Activated CD4-positive, alpha-beta T cell treated with anti-CD3 and anti-CD28 coated beads, Interleukin-2, amount 50 U/mL, for 1 hour (primary cell): ENCODE data around the gene HS3ST1.
A peak's percentile ranks its signal among the peaks of the same experiment; 100 is the strongest.

Experiments
- DNase-seq: peaks from one replicate; pipeline ENCODE4 v3.0.0-alpha.2; 2020

HS3ST1 gene

GRCh38 chr4:11428231-11428898 lies at the start of gene HS3ST1:
TSS of gene HS3ST1 (minus strand) at chr4:11428894. CDS start at chr4:11400005, 28,889 bp downstream.
- no peak for DNase-seq

- DNase-seq, result no peak
These were observed 47.2 kb upstream of the HS3ST1 start for GRCh38 chr4:11475871-11476270.

DNA sequence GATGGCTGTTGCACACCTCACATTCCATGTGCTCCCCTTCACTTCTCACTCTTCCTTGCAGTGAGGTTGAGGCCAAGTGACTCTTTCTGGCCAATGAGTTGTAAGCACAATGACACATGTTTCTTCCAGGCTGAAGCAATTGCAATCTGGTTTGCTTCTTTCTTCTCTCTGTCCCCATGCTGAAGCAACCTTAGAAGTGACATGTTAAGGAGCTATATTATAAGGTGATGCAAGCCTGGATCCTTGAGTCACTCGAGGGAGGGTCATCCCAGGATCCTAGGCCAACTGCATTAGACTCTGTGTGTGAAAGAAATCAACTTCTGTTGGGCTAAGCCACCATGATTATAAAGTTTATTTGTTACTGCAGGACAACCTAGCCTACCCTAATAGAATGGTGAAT lies 45.5 kb upstream of the HS3ST1 start:
- DNase-seq, result no peak

GRCh38 chr4:11472535-11472934 lies 43.8 kb upstream of the HS3ST1 start:
- DNase-seq, result no peak

DNA sequence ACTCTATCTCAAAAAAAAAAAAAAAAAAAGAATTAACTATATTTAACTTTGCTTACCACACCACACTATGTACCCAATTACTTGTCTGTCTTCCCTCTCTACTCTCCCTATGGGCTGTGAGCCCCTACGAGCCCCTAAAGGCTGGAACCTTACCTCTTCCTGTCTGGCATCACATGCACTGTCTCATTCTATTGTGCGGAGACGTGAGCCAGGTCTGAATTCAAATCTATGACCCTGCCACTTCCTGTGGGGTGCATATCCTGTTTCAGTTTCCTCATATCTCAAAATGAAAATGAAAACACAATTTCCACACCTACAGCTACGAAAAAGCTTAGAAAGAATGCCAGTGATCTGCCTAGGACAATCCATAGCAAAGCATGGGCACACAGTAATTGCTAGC lies 42.9 kb upstream of the HS3ST1 start:
- peak; percentile 24 for DNase-seq

DNA sequence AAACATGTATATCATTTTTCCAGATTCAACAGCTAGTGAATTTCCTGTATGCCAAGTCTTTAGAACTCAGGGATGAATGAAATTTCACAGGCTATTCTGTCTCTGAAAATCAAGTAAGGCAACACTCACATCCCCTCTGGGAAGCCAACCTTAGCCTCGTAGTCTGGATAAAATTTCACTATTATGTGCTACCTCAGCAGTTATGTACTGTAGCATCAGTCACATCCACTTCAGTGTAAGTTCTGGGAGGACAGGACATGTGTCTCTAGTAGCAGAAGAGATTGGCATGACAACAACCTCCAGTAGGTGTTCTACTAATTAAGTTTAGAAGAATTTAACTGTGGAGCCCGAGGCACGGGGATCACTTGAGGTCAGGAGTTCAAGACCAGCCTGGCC lies 42.4 kb upstream of the HS3ST1 start:
- DNase-seq, result no peak

GRCh38 chr4:11470438-11471045 lies 41.8 kb upstream of the HS3ST1 start:
- no peak for DNase-seq

GRCh38 chr4:11469650-11470437 lies 41.1 kb upstream of the HS3ST1 start:
- no peak for DNase-seq

DNA sequence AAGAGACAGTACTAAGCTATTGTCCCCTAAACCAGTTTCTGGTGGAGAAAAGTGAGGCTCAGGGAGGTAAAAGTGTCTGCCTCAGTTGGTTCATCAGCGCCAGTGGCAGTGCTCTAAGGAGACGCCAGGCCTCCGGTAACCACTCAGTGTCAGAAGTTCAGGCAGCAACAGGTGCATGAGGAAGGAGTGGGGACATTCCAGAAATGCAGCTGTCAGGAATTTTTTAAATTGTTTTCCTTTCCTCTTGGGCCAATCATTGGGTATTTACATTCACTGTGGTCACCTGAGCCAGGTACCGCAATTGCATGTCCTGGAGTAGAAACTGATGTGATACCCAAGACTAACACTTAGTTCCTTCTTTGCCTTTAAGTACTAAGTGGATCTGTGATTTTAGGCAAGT lies 40.2 kb upstream of the HS3ST1 start:
- DNase-seq, result no peak

DNA sequence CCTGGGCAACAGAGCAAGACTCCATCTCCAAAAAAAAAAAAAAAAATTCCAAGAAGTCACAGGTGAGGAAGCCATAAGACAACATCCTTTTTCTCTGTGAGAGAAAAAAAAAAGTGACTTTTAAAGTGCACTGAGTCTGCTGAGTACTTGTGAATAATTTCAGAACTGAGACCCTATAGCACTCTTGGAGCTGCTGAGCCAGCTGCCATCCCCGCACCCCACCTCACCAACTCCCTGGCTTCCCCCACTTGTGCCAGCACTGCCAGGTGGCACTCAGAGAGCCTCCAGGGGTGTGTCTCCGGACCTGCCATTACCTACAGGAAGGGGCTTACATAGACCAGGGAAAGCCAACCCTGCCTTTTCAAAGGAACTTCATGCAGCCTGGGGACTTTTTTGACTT lies 39.2 kb upstream of the HS3ST1 start:
- no peak for DNase-seq

DNA sequence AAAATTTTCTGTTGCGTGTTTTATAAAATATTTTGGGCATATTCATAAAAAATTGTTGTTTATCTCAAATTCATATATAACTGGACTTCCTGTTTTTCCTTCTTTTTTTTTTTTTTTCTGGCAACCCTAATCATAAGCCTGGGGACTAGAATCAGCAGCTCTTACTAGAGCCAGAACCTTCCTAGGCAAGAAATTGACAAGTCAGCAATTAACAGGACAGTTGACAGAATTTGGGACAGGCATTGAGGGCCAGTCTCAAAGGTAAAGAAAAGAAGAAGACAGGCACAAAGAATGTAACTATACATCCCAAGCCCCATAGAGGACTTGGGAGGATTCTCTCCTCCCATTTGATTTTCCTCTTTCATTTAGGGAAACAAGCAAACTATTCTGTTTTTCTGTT lies 35.0 kb upstream of the HS3ST1 start:
- no peak for DNase-seq

- DNase-seq, result no peak
These were observed 27.7 kb upstream of the HS3ST1 start for GRCh38 chr4:11456401-11456800.

- no peak for DNase-seq
These were observed 26.6 kb upstream of the HS3ST1 start for GRCh38 chr4:11455201-11455835.

GRCh38 chr4:11451716-11452115 lies 23.0 kb upstream of the HS3ST1 start:
- DNase-seq, result no peak

GRCh38 chr4:11446155-11446811 lies 17.6 kb upstream of the HS3ST1 start:
- no peak for DNase-seq

DNA sequence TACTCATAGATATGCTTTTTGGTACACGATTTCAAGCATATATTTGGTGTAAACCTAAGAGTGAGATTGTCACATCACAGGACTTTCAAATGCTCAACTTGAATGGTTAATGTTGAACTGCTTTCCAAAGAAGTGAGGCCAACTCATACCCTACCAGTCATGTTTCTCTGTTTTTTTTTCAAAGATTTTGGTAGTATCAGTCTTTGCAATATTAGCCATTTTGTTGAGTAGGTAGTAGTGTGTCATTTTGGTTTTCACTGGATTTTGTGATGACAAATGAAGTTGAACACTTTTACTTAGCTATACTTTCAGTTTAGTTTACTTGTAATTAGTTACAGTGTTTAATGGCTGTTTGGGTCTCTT lies 12.5 kb upstream of the HS3ST1 start:
- no peak for DNase-seq

DNA sequence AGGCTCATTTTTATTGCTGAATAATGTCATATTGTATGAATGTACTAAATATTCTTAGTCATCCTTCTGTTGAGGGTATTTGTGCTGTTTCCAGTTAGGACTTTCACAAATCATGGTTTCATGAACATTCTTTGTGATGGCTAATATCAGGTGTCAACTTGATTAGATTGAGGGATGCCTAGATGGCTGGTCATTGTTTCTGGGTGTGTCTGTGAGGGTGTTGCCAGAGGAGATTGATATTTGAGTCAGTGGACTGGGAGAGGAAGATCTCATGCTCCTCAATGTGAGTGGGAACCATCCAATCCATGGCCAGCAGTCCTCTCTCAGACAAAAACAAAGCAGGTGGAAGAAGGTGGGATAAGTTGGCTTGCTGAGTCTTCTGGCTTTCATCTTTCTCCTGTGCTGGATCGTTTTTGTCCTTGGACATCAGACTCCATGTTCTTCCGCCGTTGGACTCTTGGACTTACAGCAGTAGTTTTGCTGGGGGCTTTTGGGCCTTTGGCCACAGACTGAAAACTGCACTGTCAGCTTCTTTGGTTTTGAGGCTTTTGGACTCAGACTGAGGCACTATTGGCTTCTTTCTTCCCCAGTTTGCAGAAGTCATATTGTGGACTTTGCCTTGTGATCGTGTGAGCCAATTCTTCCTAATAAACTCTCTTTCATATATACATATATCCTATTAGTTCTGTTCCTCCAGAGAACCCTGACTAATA lies 11.9 kb upstream of the HS3ST1 start:
- DNase-seq, result no peak

GRCh38 chr4:11439836-11440235 lies 11.1 kb upstream of the HS3ST1 start:
- no peak for DNase-seq

- DNase-seq, result no peak
These were observed 10.0 kb upstream of the HS3ST1 start for GRCh38 chr4:11438647-11439046.

DNA sequence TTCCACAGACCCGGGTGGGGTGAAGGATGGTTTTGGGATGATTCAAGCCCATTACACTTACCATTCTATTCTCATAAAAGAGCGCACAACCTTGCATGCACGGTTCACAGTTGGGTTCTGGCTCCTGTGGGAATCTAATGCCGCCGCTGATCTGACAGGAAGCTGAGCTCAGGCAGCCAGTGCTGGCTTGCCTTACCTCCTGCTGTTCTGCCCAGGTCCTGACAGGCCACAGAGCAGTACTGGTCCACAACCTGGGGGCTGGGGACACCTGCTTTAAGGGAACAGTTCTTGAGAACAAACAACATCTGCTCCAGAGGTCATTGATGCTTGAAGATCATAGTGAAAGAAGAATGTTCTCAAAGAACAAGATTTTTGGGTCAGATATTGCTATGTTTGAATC lies 8.0 kb upstream of the HS3ST1 start:
- DNase-seq, result no peak

DNA sequence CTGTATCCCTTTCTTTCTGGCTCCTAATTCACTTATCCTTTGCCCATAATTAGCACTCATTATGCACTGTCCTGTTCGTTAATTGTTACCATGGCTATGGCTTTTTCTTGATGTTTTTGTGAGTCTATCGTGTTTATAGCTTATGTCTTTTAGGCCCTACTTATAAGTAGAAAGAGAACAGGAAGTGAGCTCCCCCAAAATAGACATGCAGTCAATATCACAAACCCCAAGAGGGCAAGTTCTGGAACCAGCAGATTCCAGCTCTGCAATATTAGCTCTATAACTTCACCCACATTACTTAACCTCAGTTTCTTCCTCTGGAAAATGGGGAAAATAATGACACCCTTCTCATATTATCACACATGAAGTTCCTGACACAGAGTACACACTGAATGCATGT lies 7.4 kb upstream of the HS3ST1 start:
- DNase-seq, result no peak

DNA sequence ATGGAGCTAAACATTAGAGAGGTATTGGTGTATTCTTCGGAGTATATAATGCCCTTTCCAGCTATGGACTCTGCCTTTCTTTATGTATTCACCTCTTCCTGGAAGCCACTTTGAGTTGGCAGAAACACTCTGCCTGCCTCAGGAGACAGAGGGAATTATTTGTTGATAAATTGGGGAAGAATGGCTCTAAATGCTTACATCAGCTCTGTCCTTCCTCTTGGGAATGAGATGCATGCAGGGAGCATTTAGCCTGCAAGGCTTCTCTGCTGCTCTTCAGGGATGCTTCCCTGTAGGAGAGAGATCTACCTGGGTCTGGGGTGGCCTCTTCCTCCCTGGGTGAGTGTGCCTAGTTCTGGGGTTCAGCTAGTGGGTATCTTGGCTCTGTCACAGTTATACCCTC lies 6.9 kb upstream of the HS3ST1 start:
- no peak for DNase-seq

- no peak for DNase-seq
These were observed 2.4 kb upstream of the HS3ST1 start for GRCh38 chr4:11431111-11431510.
